Omental fat pad (tissue), 4 donors: ENCODE measurements around the gene SEC61G. TPM values are rescaled to one million over a fixed set of nuclear protein-coding genes. Genes with fewer than 3 reads are reported as not detected.

Source experiments
- ATAC-seq: fragments of 150-250 bp; one replicate; pipeline ENCODE4 v1.9.1; 2016; ENCODE audit warnings: mild to moderate bottlenecking, moderate library complexity; ENCODE audit not compliant: low FRiP score
- DNase-seq: peaks from one replicate; pipeline ENCODE4 v3.0.0-alpha.2; 2019; ENCODE audit warnings: low spot score
- total RNA-seq, 4 donors: library from RNA; depleted of rRNA; stranded (reverse); fragments of >200 nt; gene quantifications; one replicate each; pipeline ENCODE4 v1.1.0, GENCODE V29; 2016
- TF ChIP-seq, protein P1 (sequence below), 3 donors: fragments of 450-650 bp; IDR thresholded peaks; one replicate each; pipeline ENCODE4 v1.5.1; 2016 to 2017; ENCODE audit warnings: antibody characterized with exemption in 3 of 3, mild to moderate bottlenecking in 3 of 3, moderate library complexity in 2 of 3

SEC61G gene
- total RNA-seq, 4 donors from 2014 or later, result 154 to 350 (median 272) TPM

DNA sequence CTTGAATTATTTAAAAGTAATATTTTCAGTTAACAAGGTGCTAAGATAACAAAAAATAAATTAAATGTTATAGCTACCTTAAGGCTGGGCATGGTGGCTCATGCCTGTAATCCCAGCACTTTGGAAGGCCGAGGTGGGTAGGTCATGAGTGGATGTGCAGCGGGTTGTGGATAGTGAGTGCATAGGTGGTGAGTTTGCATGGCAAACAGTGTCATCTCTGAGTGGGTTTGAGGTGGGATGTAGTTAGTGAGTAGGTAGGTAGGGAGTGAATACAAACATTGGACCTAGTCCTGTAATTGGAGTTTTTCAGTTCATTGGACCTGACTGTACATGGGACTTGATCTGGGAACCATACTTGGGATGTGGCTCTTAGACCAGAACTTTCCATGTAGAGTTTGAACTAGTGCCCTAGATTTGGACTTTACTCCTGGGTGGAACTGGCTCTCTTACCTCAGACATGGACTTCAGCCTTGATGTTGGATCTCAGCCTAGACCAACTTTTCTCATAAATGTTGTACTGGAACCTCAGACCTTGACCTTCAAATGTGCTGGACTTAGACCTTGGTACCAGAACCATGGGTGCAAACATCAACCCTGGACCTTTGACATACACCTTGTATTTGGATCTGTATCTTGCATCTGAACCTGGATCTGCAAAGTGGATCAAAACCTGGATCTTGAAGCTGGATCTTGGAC, 47.0 kb downstream of the SEC61G start:
- TF ChIP-seq, protein P1, sequence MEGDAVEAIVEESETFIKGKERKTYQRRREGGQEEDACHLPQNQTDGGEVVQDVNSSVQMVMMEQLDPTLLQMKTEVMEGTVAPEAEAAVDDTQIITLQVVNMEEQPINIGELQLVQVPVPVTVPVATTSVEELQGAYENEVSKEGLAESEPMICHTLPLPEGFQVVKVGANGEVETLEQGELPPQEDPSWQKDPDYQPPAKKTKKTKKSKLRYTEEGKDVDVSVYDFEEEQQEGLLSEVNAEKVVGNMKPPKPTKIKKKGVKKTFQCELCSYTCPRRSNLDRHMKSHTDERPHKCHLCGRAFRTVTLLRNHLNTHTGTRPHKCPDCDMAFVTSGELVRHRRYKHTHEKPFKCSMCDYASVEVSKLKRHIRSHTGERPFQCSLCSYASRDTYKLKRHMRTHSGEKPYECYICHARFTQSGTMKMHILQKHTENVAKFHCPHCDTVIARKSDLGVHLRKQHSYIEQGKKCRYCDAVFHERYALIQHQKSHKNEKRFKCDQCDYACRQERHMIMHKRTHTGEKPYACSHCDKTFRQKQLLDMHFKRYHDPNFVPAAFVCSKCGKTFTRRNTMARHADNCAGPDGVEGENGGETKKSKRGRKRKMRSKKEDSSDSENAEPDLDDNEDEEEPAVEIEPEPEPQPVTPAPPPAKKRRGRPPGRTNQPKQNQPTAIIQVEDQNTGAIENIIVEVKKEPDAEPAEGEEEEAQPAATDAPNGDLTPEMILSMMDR (IDR thresholded peaks at IDR 0.05), result no peak
- ATAC-seq (no peak), DNase-seq (no peak)

DNA sequence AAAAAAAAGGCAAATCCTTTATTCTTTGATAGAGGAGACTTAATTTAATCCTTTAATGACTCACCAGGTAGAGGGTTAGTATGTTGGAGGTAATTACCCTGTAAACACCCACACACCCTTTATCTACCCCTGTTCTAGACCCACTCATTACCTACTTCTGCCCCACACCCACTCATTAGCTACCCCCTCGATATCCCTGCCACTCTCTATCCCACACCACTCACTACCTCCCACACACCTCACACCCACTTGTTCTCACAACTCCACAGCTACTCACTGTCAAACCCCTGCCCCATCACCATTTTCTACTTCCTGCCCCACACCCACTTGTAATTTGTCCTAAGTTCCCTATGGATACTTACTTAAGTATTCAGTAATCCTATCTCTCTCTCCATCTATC, 49.7 kb downstream of the SEC61G start:
- no peak for DNase-seq
- TF ChIP-seq, protein P1 (IDR thresholded peaks at IDR 0.05), result no peak
- ATAC-seq, result no peak

DNA sequence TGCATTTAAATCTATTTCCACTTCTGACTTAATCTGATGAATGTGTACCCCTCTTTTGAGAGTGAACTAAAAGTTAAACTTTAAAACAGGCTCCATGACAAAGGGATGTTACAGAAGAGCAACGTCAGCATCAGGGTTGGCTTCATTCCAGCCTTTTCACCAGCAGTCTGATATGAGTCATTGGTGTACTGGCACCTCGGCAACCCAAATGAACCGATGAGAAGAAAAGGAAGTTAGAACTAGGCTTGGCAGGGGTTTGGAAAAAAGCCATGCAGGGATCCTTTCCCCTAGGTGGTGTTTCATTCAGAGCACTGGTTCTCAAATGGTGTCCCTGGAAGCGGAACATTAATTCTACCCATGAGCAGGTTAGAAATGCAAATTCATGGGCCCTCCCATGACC, 53.6 kb downstream of the SEC61G start:
- peak; percentile 76 for ATAC-seq
- TF ChIP-seq, protein P1 (IDR thresholded peaks at IDR 0.05), result no peak
- no peak for DNase-seq

DNA sequence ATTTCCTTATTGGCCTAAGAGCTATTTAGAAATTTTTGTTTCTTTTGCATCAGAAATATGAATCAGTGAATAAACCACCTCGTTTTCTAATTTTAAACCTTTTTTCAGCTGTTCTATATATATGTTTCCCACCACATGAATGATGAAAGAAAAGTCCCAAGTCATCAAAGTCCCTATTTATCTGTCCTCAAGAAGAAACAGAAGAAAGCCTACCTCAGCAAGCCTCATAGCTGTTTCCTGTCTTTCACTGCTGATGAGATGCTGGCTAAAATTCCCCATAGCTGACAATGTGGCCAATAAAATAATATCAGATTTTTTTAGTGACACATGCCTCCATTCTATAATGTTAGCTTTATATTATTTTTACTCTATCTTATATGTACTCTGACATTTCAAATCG, 54.2 kb downstream of the SEC61G start:
- DNase-seq, result no peak
- TF ChIP-seq, protein P1 (IDR thresholded peaks at IDR 0.05), result no peak
- ATAC-seq, result no peak

Other genes with a start within 250 kb of the SEC61G start
- gene VSTM2A, start 216.8 kb downstream of the SEC61G start, total RNA-seq, result under 1 TPM in 1 of 4 donors, not detected in 3; 0.37 TPM